Measurements from ENCODE around the gene LRRC4.

The LRRC4 gene

DNA sequence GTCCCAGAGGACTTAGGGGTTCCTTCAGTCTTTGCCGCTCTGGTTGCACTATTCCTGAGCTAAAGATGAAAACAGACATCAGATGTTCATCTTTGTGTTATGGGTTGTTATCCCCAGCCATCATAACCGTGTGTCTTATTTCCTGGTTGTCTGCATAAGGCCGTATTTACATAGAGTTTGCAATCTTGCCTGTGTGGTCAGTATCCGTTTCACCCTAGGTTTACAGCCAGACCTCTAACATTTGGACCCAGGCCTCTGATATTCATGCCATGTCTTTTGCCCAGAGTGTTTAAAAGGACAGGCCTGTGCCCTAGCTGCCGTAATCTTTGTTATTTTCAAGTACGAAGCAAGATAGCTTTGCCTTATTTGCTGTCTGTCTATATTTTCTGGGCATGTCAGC lies 26.6 kb downstream of the LRRC4 start:
- no peak for DNase-seq

DNA sequence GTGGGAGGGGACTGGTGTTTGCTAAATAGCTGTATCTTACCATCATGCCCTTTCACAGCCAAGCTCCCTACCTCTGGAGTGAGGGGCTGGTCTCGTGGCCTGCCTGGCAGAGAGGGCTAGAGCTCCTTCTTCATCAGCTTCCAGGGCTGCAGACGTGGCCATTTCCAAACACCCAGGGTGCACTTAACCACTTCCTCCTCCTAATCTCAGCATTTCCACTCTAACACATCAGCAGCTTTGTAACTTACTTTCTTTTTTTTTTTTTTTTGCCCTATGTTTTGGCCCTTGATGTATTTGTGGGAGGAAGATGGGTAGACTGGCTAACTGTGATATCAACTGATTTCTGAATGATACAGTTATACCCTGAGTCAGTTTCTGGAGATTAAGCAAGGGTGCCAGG lies 27.4 kb downstream of the LRRC4 start:
- no peak for DNase-seq

DNA sequence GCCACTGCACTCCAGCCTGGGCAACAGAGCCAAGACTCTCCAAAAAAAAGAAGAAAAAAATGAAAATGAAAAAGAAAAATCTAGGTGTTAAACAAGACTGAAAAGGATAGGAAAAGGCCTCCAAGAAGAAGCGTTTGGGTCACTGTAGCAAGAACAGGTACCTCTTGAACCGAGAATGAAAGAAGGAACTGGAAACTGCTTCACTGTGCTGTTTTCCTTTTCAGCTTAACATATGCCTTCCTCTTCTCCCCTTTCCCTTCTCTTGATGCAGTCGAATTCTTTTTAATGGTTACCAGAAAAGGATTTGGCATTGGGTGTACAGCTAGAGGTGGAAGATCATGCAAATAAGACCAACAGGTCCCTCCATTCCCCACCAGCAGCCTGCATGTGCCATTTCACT lies 28.1 kb downstream of the LRRC4 start:
- DNase-seq, result no peak

GRCh38 chr7:128000854-128001265 lies 30.4 kb downstream of the LRRC4 start:
- DNase-seq, result no peak

- DNase-seq, result no peak
Observed at GRCh38 chr7:128000048-128000447, 31.2 kb downstream of the LRRC4 start.

- no peak for DNase-seq
Observed at GRCh38 chr7:127998671-127999070, 32.6 kb downstream of the LRRC4 start.

GRCh38 chr7:127997226-127997922 lies 33.9 kb downstream of the LRRC4 start:
- no peak for DNase-seq

DNA sequence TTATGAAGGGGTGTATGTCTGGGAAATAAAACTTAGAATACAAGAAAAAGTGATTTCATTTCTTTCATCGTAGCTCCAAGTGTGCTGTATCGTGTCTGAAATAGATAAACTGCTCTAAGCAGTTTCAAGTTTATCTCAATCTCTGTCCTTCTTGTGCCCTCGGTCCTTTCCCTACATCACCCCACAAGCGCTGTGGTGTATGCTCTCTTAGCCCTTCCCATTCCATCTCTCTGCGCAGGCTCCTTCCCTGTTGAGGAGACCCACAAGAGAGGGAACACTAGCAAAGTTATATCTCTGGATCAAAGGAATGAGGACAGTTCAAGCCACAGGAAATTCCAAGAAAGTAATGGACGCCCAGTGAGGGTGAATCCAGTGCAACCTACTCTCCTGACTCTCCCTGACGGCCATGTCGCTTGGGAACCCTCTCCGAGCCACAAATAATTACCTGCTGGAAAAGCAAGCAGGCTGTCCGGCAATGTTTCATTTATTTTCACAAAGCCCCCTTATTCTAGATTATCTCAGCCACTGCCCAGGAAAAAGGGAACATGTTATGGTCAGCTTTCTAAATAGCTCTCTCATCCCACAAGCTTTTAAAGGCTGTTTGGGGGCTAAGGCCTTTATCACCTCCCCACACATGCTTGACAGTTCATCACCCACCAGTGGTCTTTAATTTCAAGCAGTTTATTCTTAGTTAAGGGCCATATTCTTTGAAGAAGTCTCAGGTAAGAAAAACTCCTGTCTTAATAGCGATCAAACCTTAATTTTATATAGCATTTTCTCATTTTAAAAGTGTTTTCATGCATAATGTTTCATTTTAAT lies 34.8 kb downstream of the LRRC4 start:
- DNase-seq, result no peak

DNA sequence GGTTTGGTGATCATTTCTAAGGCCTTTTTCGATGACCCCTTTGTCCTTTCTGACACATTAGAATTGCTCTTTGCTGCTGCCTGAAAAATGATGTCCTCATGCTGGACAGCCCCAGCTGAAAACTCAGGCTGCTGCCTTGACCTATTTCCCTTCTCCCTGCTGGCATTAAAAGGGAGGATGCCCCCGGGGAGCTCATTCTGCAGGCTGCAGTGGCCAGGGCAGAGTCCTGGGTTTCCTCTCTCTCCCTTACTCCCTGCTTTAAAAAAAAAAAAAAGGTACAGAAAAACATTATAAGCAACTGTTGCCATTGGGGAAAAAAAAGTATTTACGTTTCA lies 35.4 kb downstream of the LRRC4 start:
- DNase-seq, result no peak

DNA sequence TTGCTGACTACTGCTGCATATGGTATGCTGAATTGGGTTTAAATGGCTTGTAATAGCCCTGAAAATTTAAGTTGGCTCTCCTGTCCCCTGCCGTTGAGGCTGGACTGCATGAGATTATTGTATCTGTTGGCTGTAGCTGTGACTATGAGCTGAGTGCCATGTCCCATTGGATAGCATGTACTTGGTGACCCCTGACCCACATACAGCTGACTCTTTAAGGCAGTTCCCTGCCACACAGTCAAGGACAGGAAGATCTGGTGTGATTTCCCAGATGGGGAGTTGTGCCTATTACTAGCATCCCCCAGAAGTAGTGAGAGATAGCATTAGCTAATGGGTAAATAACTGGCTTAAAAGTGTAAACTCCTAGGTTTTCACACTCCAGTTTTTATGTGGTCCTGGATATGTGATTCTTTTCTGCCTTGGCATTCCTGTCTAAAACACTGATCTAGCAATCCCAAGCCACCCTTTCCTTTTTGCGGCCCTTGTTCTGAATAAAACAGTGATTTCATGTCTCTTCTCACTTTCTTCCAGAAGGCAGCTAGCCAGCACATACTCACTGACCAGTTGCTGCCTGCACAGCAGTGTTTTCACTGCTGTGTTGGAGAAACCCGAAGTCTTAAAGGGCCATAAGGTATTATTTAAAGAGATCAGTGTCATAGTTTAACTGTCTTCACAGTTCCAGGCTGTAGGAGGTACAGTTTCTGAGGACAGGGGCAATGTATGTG lies 35.9 kb downstream of the LRRC4 start:
- no peak for DNase-seq

GRCh38 chr7:127993987-127994386 lies 37.2 kb downstream of the LRRC4 start:
- no peak for DNase-seq

DNA sequence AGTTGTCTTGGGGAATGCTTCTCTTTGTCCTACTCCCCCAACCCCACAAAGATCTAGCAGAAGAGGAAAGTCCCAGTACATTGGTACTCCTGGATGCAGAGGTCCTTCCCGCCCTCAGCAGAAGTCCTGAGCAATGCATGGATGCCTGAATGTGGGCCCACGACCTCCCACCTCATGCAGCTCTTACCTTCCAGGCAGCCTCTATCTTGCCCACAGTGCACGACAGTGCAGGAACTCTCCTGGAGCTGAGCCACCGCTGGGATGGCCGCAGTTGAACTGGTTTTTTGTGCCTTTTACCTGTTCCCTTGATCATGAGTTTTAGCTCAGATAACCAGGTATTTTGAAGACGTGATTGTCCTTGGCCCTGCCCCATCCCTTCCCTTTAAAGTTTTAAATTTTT lies 37.9 kb downstream of the LRRC4 start:
- no peak for DNase-seq

GRCh38 chr7:127988751-127989150 lies 42.5 kb downstream of the LRRC4 start:
- no peak for DNase-seq

DNA sequence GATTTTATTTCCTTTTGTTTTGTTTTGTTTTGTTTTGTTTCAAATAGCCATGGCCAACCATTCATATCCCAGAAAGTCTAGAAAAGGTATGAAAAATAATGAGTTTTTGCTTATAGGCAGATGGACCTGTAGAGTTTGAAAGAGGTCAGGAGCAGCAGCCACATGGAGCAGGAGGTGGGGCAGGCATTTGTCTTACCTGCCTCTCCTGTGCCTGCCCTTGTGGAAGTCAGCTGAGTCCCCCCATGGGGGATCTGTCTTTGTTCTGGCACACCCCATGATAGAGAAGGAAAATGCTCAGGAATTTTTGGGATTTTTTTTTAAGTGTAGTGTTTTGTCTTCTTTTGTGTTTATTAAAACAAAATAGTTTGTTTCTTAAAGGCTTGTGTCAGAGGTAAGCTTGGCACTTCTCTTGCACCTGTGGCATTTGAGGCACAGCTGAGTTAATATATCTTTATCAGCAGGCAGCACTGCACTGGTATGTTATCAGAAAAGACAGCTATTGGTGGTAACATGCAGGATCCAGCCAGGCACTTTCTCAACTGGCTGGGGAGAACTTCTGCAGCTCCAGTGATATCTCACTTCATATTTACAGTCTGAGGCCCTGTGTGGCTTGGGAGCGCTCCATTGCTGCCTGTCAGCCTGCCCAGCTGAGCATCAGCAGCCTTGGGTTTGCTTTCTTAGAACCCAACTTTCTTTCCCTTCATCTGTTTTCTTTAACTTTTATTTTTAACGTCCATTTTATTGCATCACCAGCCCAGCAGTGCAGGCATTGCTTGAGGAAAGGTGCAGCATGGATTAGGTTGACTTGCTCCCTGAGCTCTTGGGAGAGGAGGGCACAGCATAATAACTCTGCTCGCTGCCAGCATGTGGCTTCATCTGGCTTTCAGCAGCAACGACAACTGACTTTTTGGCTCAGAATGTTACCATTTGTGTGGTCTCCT lies 44.4 kb downstream of the LRRC4 start:
- DNase-seq, result no peak

GRCh38 chr7:127983804-127984332 lies 47.4 kb downstream of the LRRC4 start:
- DNase-seq, result peak; percentile 74

- DNase-seq, result no peak
Observed at GRCh38 chr7:127981965-127982364, 49.3 kb downstream of the LRRC4 start.

DNA sequence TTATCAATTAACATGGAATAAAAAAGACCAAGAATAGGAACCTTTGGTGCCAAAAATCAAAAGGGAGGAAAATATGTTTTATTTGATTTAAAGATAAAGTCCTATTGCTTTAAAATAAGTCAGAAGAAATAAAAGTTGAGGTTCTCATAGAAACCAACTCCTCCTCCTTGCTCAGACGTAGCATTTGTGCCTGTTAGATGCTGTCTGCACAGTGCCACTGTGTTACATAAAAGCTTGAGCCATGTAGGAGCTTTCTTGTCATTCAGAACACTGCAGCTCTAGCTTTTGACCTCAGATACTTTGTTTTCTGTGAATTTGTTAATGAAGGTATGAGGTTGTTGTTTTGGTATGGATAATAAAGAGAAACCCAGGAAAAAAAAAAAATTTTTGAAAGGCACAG lies 50.3 kb downstream of the LRRC4 start:
- DNase-seq, result no peak

DNA sequence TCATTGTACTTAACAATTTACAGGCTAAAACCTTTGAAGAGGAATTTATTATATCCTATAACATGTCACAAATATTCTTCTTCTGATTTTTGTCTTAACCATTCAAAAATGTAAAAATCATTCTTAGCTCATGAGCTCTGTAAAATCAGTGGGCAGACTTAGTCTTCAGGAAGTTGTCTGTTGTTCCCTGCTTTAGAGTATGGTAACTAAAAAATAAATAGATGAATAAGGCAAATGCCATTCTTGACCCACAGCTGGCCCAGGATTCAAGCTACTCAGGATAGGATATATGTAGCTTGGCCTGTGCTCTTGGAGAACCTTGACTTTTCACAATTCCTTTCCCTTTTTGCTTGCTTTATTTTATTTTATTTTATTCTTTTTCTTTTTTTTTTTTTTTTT lies 51.5 kb downstream of the LRRC4 start:
- no peak for DNase-seq

GRCh38 chr7:127979113-127979727 lies 52.0 kb downstream of the LRRC4 start:
- no peak for DNase-seq

- DNase-seq, result no peak
Observed at GRCh38 chr7:127978421-127978820, 52.8 kb downstream of the LRRC4 start.
